ENCODE measurements around the gene ATAD3B. TPM values are rescaled to one million over a fixed set of nuclear protein-coding genes. Genes with fewer than 3 reads are reported as not detected.
A peak's percentile ranks its signal among the peaks of the same experiment; 100 is the strongest.

ATAD3B gene
- total and polyA plus RNA-seq, 2 donors (not counting 3 experiments of a cell fraction or from before 2014, with no cell fraction given) = 20.5 to 48.2 TPM

- no peak for TF ChIP-seq CTCF (IDR thresholded peaks at IDR 0.05; ENCODE audit: extremely low read depth in 1 of 2, insufficient read depth in 1 of 2, low read depth in 1 of 2, low read length in 2 of 2)
- peak; percentile 1 for TF ChIP-seq POLR2AphosphoS5 (IDR thresholded peaks at IDR 0.05; ENCODE audit: insufficient read depth, low read depth, low read length)
- TF ChIP-seq, protein P1, sequence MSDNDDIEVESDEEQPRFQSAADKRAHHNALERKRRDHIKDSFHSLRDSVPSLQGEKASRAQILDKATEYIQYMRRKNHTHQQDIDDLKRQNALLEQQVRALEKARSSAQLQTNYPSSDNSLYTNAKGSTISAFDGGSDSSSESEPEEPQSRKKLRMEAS (IDR thresholded peaks at IDR 0.05; ENCODE audit: insufficient read depth, insufficient read length) = no peak
- peaks cover 0 to 6% of the 10 kb centered on the region in 2 experiments for H3K36me3 ChIP-seq (ENCODE audit: control insufficient read depth in 2 of 2, extremely low read depth in 1 of 2, insufficient read depth in 2 of 2, low read length in 2 of 2)
- no peak overlapping the region for H3K4me3 ChIP-seq (replicated peaks in 1 of 3; ENCODE audit: insufficient read depth in 1 of 3, low read depth in 1 of 3, low read length in 3 of 3)
- dilution Hi-C loops (cut with MboI; ENCODE audit: extremely low pct_ligation_motif_present, low sequenced_read_pairs) (no loop called here), intact Hi-C loops (cut with micrococcal nuclease) (no loop called here)
- H2AFZ ChIP-seq (ENCODE audit: low read depth, low read length) = no peak overlapping the region
- no peak overlapping the region for H3K27ac ChIP-seq (ENCODE audit: insufficient read depth, low read depth, low read length)
- peaks cover 7% of the 10 kb centered on the region for H3K79me2 ChIP-seq (ENCODE audit: control insufficient read depth, insufficient read depth, low read length)
- ChIA-PET POLR2A (no interaction called here), CTCF (no interaction called here)
- no peak for FAIRE-seq
- H3K9me3 ChIP-seq (replicated peaks; ENCODE audit: control insufficient read depth, insufficient read depth, low read length) = no peaks in the 10 kb centered on the region
- DNase-seq (ENCODE audit: low read depth, low spot score) = no peak
- H3K9ac ChIP-seq (replicated peaks; ENCODE audit: extremely low read depth, insufficient read depth, low read length) = no peak overlapping the region
- no peaks in the 10 kb centered on the region for H3K27me3 ChIP-seq (ENCODE audit: control insufficient read depth in 2 of 2, insufficient read depth in 2 of 2, low read length in 2 of 2)
- no TSS peak for BruUV-seq (replicated peaks)
- H4K20me1 ChIP-seq (replicated peaks; ENCODE audit: control insufficient read depth, extremely low read depth, insufficient read depth, low read length) = no peaks in the 10 kb centered on the region
- H3K9me1 ChIP-seq (replicated peaks; ENCODE audit: control insufficient read depth, extremely low read depth, insufficient read depth, low read length) = no peaks in the 10 kb centered on the region
- no peak overlapping the region for H3K4me2 ChIP-seq (ENCODE audit: insufficient read depth, low read length)
- H3K4me1 ChIP-seq (ENCODE audit: control insufficient read depth, extremely low read depth, insufficient read depth, low read length) = peaks cover 13% of the 10 kb centered on the region
These were observed 65.5 kb downstream of the ATAD3B start for GRCh38 chr1:1536938-1537546.

DNA sequence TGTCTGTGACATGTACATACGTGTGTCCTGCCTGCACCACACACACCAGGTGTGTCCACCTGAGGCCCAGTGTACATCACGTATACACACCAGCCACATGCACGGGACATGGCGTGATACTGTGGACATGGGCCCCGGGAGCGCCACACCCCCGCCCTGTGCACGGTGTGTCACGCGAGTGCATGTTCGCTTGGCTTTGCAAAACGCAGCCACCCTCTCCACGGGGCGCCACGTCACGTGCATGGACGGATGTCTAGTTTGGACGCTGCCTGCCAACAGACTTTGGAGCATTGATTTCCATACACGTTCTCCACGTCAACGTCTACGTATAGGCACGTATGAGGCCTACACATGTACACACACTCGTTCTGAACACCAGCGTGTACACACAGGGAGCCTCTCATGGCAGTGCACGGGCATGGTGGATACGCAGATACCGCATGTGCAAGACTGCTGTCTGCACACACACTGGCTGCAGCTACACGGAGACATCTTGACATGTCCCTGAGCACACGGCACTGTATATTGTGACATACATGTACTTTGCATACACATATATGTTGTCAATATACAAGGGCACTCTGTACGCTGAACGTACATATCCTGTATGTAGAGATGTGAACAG lies 66.2 kb downstream of the ATAD3B start:
- Histone ChIP-seq H3K9me3 (replicated peaks; ENCODE audit: control insufficient read depth, insufficient read depth, low read length) (no peaks in the 10 kb centered on the region), H4K20me1 (replicated peaks; ENCODE audit: control insufficient read depth, extremely low read depth, insufficient read depth, low read length) (no peaks in the 10 kb centered on the region), H3K4me1 (ENCODE audit: control insufficient read depth, extremely low read depth, insufficient read depth, low read length) (peaks cover 14% of the 10 kb centered on the region), H3K4me2 (ENCODE audit: insufficient read depth, low read length) (no peak overlapping the region), H3K9me1 (replicated peaks; ENCODE audit: control insufficient read depth, extremely low read depth, insufficient read depth, low read length) (no peaks in the 10 kb centered on the region), H3K27ac (ENCODE audit: insufficient read depth, low read depth, low read length) (no peak overlapping the region), H3K9ac (replicated peaks; ENCODE audit: extremely low read depth, insufficient read depth, low read length) (no peak overlapping the region), H2AFZ (ENCODE audit: low read depth, low read length) (no peak overlapping the region), H3K4me3 (replicated peaks in 1 of 3; ENCODE audit: insufficient read depth in 1 of 3, low read depth in 1 of 3, low read length in 3 of 3) (no peak overlapping the region), H3K79me2 (ENCODE audit: control insufficient read depth, insufficient read depth, low read length) (peaks cover 7% of the 10 kb centered on the region), H3K36me3 (ENCODE audit: control insufficient read depth in 2 of 2, extremely low read depth in 1 of 2, insufficient read depth in 2 of 2, low read length in 2 of 2) (peaks cover 0 to 7% of the 10 kb centered on the region in 2 experiments), H3K27me3 (ENCODE audit: control insufficient read depth in 2 of 2, insufficient read depth in 2 of 2, low read length in 2 of 2) (no peaks in the 10 kb centered on the region)
- no TSS peak for BruUV-seq (replicated peaks)
- intact Hi-C loops (cut with micrococcal nuclease) (no loop called here), dilution Hi-C loops (cut with MboI; ENCODE audit: extremely low pct_ligation_motif_present, low sequenced_read_pairs) (no loop called here)
- ChIA-PET POLR2A (no interaction called here), CTCF (no interaction called here)
- FAIRE-seq (no peak), DNase-seq (ENCODE audit: low read depth, low spot score) (no peak)
- TF ChIP-seq JUN (IDR thresholded peaks at IDR 0.05; ENCODE audit: borderline replicate concordance, insufficient read depth, insufficient read length, low read depth) (no peak), POLR2A (IDR thresholded peaks at IDR 0.05; ENCODE audit: low read depth, low read length) (no peak), POLR2AphosphoS5 (IDR thresholded peaks at IDR 0.05; ENCODE audit: insufficient read depth, low read depth, low read length) (no peak), EZH2 (IDR thresholded peaks at IDR 0.05; ENCODE audit: borderline replicate concordance, low read depth, low read length, severe bottlenecking) (no peak), MYC (IDR thresholded peaks at IDR 0.05; ENCODE audit: low read depth, low read length) (no peak), CTCF (IDR thresholded peaks at IDR 0.05; ENCODE audit: extremely low read depth in 1 of 2, insufficient read depth in 1 of 2, low read depth in 1 of 2, low read length in 2 of 2) (no peak), FOS (IDR thresholded peaks at IDR 0.05; ENCODE audit: borderline replicate concordance, insufficient read depth, low read length) (no peak), GATA2 (IDR thresholded peaks at IDR 0.05; ENCODE audit: insufficient read depth, insufficient read length, low read depth, low read length) (no peak)
- TF ChIP-seq, protein P1 (IDR thresholded peaks at IDR 0.05; ENCODE audit: insufficient read depth, insufficient read length) = no peak
